T47D (cell line): ENCODE data around the gene SEMA3F.

Experiments used
- DNase-seq, 2 experiments: peaks; one replicate each; pipeline versions ENCODE4 v3.0.0 to v3.0.0-alpha.2; 2011 to 2012; ENCODE audit warnings: low read depth in 1 of 2, low spot score in 1 of 2
- JUND ChIP-seq: IDR thresholded peaks from 2 replicates; pipeline ENCODE4 v1.6.1; 2012; ENCODE audit warnings: low read depth
- in situ Hi-C: cut with HindIII; loops from 2 replicates; pipeline ENCODE4 v1.10.0; 2016; ENCODE audit warnings: low sequenced_read_pairs, low pct_unique_long_range_greater_than_20kb

Gene SEMA3F

DNA sequence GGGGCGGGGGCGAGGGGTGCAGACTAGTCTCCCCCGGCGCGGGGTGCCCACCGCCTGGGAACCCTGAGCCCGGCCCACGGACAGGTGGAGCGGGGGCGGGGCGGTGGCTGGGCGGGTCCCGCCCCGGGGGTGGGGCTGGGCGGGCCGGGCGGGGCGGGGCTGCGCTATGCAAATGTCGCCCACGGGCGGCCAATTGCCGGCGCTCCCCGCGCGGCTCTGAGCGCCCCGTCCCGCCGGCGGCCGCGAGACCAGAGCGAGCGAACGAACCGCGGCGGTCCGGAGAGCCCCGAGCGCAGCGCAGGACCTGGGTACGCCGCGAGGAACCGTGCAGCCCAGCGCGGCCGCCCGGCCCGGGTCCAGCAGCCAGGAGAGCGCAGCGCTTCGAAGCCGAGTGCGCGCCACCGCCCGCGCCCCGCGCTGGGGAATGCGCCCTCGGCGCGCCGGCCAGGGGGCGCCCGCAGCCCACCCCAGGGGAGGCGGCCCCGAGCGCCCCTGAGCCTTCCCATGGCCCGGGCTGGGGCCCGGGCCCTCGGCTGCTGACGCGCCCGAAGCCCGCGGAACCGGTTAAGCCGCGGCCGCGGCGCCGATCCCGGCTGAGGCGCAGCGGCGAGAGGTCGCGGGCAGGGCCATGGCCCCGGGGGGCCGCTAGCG, at the start of gene SEMA3F:
Gene SEMA3F, plus strand, starts transcription at position 485 of the 651 bp plus-strand sequence. CDS start 4,299 bp downstream, outside the sequence.
- DNase-seq: peak; percentile 80 to 88
- TF ChIP-seq JUND: no peak
- in situ Hi-C loops: no loop called here

DNA sequence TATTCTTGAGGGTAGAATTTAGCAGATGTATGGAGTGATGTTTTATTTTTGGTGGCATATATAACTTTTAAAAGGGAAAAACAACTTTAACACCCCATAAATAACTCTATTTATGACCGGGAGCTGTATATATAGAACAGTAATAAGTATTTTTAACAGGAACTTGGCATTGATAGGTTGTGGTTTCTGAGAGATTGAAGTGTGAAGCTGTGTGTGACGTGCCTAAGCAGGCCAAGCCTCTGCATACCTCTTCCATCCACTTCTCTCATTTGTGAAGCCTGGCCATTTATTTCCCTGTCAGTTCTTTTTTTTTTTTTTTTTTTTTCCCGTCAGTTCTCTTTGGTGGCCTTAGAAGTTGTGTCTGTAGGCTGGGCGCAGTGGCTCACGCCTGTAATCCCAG, 43.4 kb upstream of the SEMA3F start:
- in situ Hi-C loops: no loop called here
- TF ChIP-seq JUND: no peak
- DNase-seq: no peak

DNA sequence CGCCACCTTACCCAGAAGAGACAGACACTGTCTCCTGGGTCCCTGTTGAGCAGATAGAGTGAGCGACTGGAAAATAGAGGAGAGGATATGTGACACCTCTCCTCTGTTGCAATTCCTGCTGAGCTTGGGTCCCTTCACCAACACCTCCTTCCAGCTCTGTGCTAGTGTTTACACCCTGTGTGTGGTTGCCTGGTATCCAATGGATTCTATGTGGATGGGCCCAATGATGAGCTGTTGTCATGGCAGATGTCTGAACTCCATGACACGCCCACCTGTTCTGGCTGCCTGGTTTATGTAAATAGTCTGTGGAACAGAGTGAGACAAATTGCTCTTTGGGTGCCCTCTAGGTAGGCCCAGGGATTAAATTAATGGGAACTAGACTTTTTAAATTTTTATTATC, 42.7 kb upstream of the SEMA3F start:
- DNase-seq: no peak
- TF ChIP-seq JUND: no peak
- in situ Hi-C loops: no loop called here

DNA sequence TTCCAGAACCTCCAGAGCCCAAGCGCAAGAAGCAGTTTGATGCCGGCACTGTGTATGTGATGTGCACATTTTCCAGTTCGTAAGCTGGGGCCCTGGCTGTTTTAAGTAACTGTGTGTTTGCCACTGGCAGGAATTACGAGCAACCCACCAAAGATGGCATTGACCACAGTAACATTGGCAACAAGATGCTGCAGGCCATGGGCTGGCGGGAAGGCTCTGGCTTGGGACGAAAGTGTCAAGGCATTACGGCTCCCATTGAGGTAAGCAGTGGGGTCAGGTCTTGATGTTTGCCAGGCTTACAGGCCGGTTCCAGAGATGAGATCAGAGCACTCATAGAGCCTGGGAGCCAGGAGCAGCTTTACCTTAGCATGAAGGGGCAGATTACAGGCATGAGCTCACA, 38.0 kb upstream of the SEMA3F start:
- in situ Hi-C loops: no loop called here
- no peak for DNase-seq
- TF ChIP-seq JUND: no peak

DNA sequence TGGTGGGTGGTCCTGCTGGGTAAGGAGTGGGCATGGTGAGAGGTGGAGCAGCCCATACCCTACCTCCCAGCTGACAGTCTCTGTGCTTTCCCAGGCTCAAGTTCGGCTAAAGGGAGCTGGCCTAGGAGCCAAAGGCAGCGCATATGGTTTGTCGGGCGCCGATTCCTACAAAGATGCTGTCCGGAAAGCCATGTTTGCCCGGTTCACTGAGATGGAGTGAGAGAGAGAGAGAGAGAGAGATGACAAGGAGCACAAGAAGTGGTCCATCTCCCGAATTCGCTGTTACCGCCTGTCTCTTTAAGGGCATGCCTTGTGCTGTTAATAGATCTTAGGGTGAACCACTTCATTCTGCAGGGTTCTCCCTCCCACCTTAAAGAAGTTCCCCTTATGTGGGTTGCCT, 36.9 kb upstream of the SEMA3F start:
- TF ChIP-seq JUND: no peak
- no peak for DNase-seq
- in situ Hi-C loops: no loop called here

DNA sequence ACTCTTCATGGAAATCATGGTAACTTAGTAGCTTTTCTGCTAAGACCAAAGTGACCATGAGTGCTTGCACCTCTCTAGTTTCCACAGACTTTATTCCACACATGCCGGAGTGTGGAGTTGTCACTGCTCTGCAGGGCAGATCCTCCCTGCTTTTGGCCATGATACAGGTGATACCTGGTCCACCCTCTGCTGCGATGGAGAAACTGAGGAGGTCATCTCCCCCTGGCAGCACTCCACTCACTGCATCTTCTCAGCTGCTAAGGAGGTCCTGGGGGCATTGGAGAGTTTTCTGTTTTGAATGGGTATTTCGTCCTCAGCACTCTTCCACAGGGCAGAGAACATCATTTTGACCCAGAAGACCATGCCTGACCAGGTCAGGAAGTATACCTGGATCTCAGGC, 35.3 kb upstream of the SEMA3F start:
- DNase-seq: no peak
- TF ChIP-seq JUND: no peak
- in situ Hi-C loops: no loop called here

DNA sequence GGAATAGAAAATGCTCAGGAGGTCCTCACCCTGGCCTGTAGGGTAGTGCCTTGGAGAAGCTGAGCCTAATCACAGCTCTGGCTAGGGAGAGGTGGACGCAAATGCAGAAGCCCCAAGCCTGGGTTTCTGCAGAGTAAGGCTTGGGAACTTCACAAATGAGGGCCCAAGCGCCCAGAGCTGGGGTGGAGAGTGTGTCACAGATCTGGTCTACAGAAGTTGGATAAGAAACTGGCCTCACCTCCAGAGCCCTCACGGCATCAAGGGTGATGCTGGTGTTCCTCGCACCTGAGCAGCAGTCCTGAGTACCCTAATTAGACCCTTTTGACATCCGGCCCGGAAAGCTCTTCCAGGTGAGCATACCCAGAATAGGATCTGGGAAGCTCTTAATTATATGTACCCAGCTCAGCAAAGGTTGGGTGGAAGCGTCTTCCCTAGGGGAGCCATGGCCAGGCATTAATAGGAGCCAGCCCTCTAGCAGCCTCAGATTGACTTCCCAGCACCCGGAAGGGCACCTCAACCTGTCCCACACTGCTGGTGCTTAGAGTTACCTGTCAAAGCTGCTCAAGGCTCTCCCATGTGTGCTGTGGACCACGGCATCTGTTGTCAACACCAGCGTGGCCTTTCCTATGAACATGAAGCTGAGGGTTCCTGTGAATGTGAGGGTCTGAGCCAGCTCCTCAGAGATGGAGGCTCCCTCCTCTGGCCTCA, 34.6 kb upstream of the SEMA3F start:
- no peak for DNase-seq
- TF ChIP-seq JUND: no peak
- in situ Hi-C loops: no loop called here

DNA sequence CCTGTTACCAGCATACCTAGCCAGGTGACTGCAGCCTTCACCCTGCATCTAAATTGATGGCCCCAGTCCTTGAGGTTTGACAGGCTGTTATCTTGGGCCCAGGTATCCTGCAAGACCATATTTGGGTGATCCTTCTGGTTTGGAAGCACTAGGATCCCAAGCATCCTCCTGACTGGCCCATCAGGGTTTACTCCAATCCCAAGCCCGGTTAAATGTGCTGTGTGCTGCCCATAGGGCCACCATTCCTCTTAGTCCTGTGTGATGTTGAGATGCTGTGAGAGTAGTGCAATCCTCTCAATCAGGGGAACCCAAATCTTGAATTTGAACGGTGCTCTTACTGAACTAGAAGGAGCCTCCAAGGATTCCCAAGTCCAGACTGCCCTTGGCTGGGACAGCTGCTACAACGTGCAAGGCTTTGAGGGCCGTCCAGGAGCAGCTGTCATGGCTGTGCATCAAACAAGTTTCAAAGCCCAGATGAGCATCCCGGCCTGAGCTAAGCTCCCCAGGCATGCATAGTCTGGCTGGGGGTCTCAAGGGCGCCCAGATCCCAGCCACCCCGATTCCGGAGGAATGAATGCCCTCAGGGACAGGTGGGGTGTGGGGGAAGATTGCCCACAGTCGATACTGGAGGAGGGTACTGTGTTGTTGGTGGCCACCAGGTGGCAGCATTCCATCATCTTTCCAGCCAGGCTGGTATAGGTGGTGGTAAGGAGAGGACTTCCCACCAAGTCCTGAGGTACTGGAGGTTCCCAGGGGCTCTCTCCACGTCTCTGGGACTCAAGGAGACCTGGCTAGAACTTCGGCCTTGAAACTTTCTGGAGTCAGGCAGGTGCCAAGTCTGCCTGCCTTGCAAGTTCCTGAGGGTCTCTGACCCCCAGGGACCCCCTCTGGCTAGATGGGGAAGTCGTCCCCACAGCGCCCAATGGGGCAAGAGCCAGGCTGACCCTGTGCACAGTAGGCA, 33.8 kb upstream of the SEMA3F start:
- in situ Hi-C loops: no loop called here
- peak; percentile 69 to 80 for DNase-seq

DNA sequence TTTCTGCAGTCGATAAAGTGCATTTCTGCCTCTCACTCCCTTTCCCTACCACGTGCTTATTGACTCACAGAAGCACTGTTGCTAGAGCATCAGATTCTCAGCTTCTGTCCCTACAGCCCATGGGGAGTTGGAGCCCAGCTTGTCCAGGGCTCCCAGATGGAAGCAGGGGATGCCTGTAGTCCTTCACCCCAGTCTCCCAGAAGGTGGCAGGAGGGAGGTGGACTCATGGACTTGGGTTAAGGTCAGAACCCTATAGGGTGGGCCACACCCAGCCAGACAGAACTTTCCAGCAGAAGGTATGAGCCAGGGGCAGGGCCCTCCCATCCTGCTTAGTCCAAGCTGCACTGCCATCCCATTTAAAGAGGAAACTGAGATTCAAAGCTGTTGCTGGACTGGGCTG, 33.1 kb upstream of the SEMA3F start:
- no peak for TF ChIP-seq JUND
- DNase-seq: peak in 1 of 2 experiments; percentile 42
- in situ Hi-C loops: no loop called here

More for the DNA sequence above, 33.8 kb upstream of the SEMA3F start:
- no peak for TF ChIP-seq JUND

DNA sequence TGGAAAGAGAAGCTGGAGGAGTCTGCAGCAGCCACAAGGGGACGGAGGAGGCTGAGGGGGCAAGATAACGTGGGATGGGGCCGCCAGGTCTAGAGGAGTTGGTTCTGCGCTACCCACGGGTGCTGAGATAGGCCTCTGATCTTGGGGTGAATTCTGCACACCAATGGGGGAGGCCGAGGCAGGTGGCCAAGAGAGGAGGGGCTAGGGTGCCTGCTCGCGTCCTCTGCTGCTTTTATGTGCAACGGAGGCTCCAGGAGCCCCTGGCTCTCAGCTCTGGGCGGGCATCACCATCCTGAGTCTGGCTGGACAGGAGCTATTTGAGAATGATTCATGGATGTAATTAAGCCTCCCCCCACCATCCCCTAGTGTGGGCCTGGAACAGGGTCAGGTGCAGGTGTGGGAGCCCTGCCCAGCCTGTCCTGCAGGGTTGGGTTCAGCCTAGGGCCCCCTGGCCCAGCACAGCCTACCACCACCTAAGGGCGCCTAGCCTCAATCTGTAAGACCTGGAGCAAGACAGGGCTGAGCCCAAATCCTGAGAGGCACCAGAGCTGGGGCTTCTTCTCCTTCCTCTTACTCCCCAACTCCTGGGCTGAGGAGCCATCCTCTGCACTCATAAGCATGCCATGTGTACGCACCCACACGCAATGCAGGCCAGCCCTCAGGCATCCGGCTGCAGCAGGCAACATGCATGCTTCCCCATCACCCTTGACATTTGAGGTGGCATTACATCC, 32.3 kb upstream of the SEMA3F start:
- peak in 1 of 2 experiments; percentile 23 for DNase-seq
- in situ Hi-C loops: no loop called here

DNA sequence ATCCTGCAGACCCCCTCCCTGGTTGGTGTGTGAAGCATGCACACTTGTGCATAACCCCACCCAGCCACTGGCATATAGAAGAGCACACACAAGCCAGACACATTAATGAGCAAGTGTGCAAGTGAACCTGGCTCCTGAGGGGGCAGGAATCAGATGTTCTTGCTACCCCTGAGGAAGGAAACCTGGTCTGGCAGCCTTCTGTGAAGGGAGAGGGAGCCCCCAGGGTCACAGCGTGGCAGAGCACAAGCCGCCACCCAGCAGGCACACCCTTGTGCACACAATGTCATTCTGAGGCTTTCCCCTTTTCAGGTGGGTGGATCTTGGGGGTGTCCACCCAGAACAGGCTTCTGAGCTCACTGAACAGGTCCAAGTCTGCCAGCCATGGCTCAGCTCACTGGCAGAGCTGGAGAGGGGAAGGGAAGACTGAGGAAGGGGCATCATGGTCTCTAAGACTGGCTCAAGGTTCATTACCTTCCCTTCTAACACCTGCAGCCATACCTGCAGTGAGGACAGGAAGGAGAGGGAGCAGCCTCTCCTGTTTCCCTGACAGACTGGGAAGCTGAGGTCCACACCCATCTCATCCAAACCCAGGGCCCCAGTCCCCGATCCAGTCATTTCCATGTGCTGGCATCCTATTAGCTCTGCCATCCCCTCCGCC, 31.6 kb upstream of the SEMA3F start:
- TF ChIP-seq JUND: no peak
- in situ Hi-C loops: no loop called here
- peak in 1 of 2 experiments; percentile 37 for DNase-seq

More for the DNA sequence above, 32.3 kb upstream of the SEMA3F start:
- no peak for TF ChIP-seq JUND
